ENCODE measurements around the gene ALDH1B1. TPM values are rescaled to one million over a fixed set of nuclear protein-coding genes. Genes with fewer than 3 reads are reported as not detected.

ALDH1B1 gene
- polyA plus RNA-seq, 1 of the 3 experiments (the other 2 are of a cell fraction), result 16.5 TPM

DNA sequence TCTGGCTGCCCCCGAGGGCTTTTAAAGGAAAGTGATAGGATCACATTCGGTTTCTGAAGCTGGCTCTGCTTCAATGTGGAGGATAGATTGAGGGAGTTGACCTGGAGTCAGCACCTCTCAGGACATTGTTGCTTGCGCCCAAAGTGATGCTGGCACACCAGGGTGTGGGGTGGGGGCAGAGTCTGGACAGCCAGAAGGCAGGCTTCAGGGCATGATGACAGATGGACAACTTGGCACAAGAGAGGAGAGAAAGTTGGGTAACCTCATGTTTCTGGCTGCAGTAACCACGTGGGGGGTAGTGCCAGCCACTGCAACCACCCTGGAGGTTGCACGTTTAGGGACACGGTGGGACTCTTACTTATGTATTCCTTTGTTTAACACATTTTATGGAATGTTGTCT is 9.5 kb downstream of the ALDH1B1 start:
- Histone ChIP-seq H3K9ac (no peak overlapping the region), H2AFZ (ENCODE audit: low read depth) (no peak overlapping the region), H3K27ac (ENCODE audit: low read depth in 2 of 2, low read length in 1 of 2) (no peak overlapping the region), H3K9me2 (no peaks in the 10 kb centered on the region), H3K4me3 (ENCODE audit: low read depth in 2 of 2, low read length in 1 of 2) (no peak overlapping the region), H3K4me1 (ENCODE audit: control insufficient read depth in 1 of 2, insufficient read depth in 2 of 2, low read depth in 1 of 2, low read length in 1 of 2) (peaks cover 0 to 8% of the 10 kb centered on the region in 2 experiments; a peak in 1 of 4 replicates), H3K79me2 (ENCODE audit: insufficient read depth) (no peaks in the 10 kb centered on the region), H3F3A (replicated peaks; ENCODE audit: insufficient read depth) (no peaks in the 10 kb centered on the region), H3K27me3 (ENCODE audit: insufficient read depth) (no peaks in the 10 kb centered on the region; the same call in 1 of the 2 replicates), H3K9me3 (no peaks in the 10 kb centered on the region), H3K4me2 (no peak overlapping the region), H4K20me1 (ENCODE audit: insufficient read depth) (no peaks in the 10 kb centered on the region), H3K36me3 (replicated peaks in 1 of 2; ENCODE audit: control insufficient read depth in 1 of 2, insufficient read depth in 2 of 2, low read length in 1 of 2) (peaks cover 0 to 7% of the 10 kb centered on the region in 2 experiments)
- TF ChIP-seq NFIC (IDR thresholded peaks at IDR 0.05; ENCODE audit: borderline replicate concordance) (no peak), GATA2 (CRISPR knock-in tag; IDR thresholded peaks at IDR 0.05) (no peak), JUND (IDR thresholded peaks at IDR 0.05) (no peak), CTCF (IDR thresholded peaks at IDR 0.05) (no peak)
- WGBS (ENCODE audit: low lambda C conversion rate), result 52% methylated on average over 6 of the region's 6 CpGs
- POLR2A ChIA-PET, result no interaction called here
- CTCF ChIA-PET, result interaction anchor here (0.6 to 3.6 kb wide), 8 partner anchors 9 to 491 kb away, joined by 3 to 47 read pairs (median 6); partner anchors contain the start of gene ALDH1B1
- no peak for DNase-seq

DNA sequence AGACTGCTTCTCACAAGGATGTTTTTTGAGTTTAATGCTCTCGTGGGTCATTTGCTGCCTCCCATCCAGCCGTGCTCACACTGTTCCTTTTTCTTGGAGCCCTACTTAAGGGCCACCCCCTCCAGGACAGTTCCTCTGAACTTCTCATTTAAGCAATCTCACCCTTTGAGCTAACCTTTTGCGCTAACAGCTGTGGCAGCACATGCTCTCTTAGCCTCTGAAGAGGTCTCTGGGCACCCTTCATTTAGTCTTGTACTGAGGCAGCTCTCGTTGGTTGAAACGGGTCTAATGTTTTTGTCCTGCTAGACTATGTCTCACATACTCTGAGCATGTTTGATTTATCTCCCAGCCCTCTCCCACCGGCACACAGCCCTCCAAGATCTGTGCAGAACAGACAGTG is 11.8 kb downstream of the ALDH1B1 start:
- Histone ChIP-seq H3K9me3 (no peaks in the 10 kb centered on the region), H3K4me3 (ENCODE audit: low read depth in 2 of 2, low read length in 1 of 2) (no peak overlapping the region), H3K27me3 (ENCODE audit: insufficient read depth) (no peaks in the 10 kb centered on the region; the same call in 1 of the 2 replicates), H4K20me1 (ENCODE audit: insufficient read depth) (no peaks in the 10 kb centered on the region), H3K9me2 (no peaks in the 10 kb centered on the region), H3K36me3 (replicated peaks in 1 of 2; ENCODE audit: control insufficient read depth in 1 of 2, insufficient read depth in 2 of 2, low read length in 1 of 2) (no peaks in the 10 kb centered on the region), H2AFZ (ENCODE audit: low read depth) (no peak overlapping the region), H3F3A (replicated peaks; ENCODE audit: insufficient read depth) (no peaks in the 10 kb centered on the region), H3K4me1 (ENCODE audit: control insufficient read depth in 1 of 2, insufficient read depth in 2 of 2, low read depth in 1 of 2, low read length in 1 of 2) (peaks cover 0 to 8% of the 10 kb centered on the region in 2 experiments; a peak in 1 of 4 replicates), H3K27ac (ENCODE audit: low read depth in 2 of 2, low read length in 1 of 2) (no peak overlapping the region), H3K9ac (no peak overlapping the region), H3K4me2 (no peak overlapping the region), H3K79me2 (ENCODE audit: insufficient read depth) (no peaks in the 10 kb centered on the region)
- 46% methylated on average over 6 of the region's 6 CpGs for WGBS (ENCODE audit: low lambda C conversion rate)
- POLR2A ChIA-PET, result interaction anchor here (2.3 kb wide), 1 partner anchor 12 kb away, joined by 6 read pairs; the partner anchor contains the start of gene ALDH1B1
- CTCF ChIA-PET, result interaction anchor here (1.1 to 5.0 kb wide), 5 partner anchors 11 to 491 kb away, joined by 3 to 31 read pairs (median 6); no protein-coding TSS in a partner anchor
- no peak for DNase-seq
- TF ChIP-seq, protein P1, sequence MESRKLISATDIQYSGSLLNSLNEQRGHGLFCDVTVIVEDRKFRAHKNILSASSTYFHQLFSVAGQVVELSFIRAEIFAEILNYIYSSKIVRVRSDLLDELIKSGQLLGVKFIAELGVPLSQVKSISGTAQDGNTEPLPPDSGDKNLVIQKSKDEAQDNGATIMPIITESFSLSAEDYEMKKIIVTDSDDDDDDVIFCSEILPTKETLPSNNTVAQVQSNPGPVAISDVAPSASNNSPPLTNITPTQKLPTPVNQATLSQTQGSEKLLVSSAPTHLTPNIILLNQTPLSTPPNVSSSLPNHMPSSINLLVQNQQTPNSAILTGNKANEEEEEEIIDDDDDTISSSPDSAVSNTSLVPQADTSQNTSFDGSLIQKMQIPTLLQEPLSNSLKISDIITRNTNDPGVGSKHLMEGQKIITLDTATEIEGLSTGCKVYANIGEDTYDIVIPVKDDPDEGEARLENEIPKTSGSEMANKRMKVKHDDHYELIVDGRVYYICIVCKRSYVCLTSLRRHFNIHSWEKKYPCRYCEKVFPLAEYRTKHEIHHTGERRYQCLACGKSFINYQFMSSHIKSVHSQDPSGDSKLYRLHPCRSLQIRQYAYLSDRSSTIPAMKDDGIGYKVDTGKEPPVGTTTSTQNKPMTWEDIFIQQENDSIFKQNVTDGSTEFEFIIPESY (IDR thresholded peaks at IDR 0.05; ENCODE audit: borderline replicate concordance, low read depth), result no peak
- TF ChIP-seq EP300 (IDR thresholded peaks at IDR 0.05; ENCODE audit: borderline replicate concordance in 1 of 2, low read depth in 1 of 2, low read length in 1 of 2) (no peak), TAF1 (IDR thresholded peaks at IDR 0.05; ENCODE audit: borderline replicate concordance, low read depth, low read length) (no peak), JUND (IDR thresholded peaks at IDR 0.05) (no peak), ELF1 (IDR thresholded peaks at IDR 0.05) (no peak), NFIC (IDR thresholded peaks at IDR 0.05; ENCODE audit: borderline replicate concordance) (no peak), PBX3 (IDR thresholded peaks at IDR 0.05) (no peak), GABPA (IDR thresholded peaks at IDR 0.05; ENCODE audit: low read depth) (no peak), FOXJ3 (CRISPR knock-in tag; IDR thresholded peaks at IDR 0.05) (no peak), GATA2 (CRISPR knock-in tag; IDR thresholded peaks at IDR 0.05) (no peak), CHD2 (IDR thresholded peaks at IDR 0.05; ENCODE audit: low read length, partially characterized antibody) (no peak)
